GM19025 (cell line): ENCODE data around the gene RUFY3.
A peak's percentile ranks its signal among the peaks of the same experiment; 100 is the strongest.
"Not testable (repeated sequence)": the region's sequence is repeated elsewhere in the genome, so short reads cannot be mapped to it uniquely, and the experiment has no call there.

Source experiments
- ATAC-seq: cut with Tn5 transposase; IDR thresholded peaks from one replicate; pipeline ENCODE4 v1.9.1; 2021; ENCODE audit warnings: mild to moderate bottlenecking, low read depth, moderate library complexity; ENCODE audit not compliant: unreplicated experiment

The RUFY3 gene

GRCh38 chr4:70838204-70838603 is 116.4 kb downstream of the RUFY3 start:
- no peak for ATAC-seq

- peak; percentile 46 for ATAC-seq
These were observed 117.2 kb downstream of the RUFY3 start for GRCh38 chr4:70838666-70839588.

GRCh38 chr4:70839589-70840093 is 117.9 kb downstream of the RUFY3 start, which contains the start of gene GRSF1:
Gene GRSF1 (minus strand): TSS chr4:70839890. CDS start chr4:70839827, 63 bp downstream.
- peak; percentile 62 for ATAC-seq

GRCh38 chr4:70840137-70840536 is 118.4 kb downstream of the RUFY3 start:
- not testable (repeated sequence) for ATAC-seq

- ATAC-seq, result not testable (repeated sequence)
These were observed 118.9 kb downstream of the RUFY3 start for GRCh38 chr4:70840631-70841030.

- ATAC-seq, result no peak
These were observed 119.4 kb downstream of the RUFY3 start for GRCh38 chr4:70841211-70841610.

- no peak for ATAC-seq
These were observed 120.2 kb downstream of the RUFY3 start for GRCh38 chr4:70841951-70842350.

GRCh38 chr4:70842761-70843435 is 121.1 kb downstream of the RUFY3 start:
- peak; percentile 29 for ATAC-seq

GRCh38 chr4:70844180-70844579 is 122.4 kb downstream of the RUFY3 start:
- ATAC-seq, result no peak

- ATAC-seq, result no peak
These were observed 127.5 kb downstream of the RUFY3 start for GRCh38 chr4:70849291-70849690.

- ATAC-seq, result no peak
These were observed 133.7 kb downstream of the RUFY3 start for GRCh38 chr4:70855464-70855863.
